ENCODE measurements around the gene NRG4.

GRCh38 chr15:76006136-76006778 is 6.0 kb downstream of the NRG4 start:
- no peak for TF ChIP-seq POLR2AphosphoS5 (IDR thresholded peaks at IDR 0.05; ENCODE audit: low read depth, low read length)
- TF ChIP-seq REST (IDR thresholded peaks at IDR 0.05; ENCODE audit: insufficient read depth in 1 of 2, low read depth in 2 of 2, low read length in 2 of 2): no peak

Measured in PFSK-1 (cell line).